Measurements from ENCODE around the gene SGMS1.

DNA sequence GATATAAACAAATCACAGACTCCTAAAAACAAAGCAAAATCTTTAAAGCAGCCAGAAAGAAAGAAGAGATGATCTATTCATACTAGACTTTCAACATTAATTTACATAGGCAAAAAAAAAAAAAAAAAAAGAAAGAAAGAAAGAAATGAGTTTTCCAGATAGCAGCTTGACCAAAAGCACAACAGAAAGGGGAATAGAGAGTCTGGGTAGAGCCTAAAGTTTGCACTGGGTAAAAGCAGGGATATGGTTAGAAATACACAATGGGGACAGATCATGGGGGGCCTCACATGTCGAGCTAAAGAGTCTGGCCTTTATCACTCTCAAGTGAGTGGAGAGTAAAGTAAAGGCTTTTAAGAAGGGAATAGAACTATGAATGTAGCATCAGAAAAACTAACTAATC, 169.8 kb downstream of the SGMS1 start:
- TF ChIP-seq, protein P1, sequence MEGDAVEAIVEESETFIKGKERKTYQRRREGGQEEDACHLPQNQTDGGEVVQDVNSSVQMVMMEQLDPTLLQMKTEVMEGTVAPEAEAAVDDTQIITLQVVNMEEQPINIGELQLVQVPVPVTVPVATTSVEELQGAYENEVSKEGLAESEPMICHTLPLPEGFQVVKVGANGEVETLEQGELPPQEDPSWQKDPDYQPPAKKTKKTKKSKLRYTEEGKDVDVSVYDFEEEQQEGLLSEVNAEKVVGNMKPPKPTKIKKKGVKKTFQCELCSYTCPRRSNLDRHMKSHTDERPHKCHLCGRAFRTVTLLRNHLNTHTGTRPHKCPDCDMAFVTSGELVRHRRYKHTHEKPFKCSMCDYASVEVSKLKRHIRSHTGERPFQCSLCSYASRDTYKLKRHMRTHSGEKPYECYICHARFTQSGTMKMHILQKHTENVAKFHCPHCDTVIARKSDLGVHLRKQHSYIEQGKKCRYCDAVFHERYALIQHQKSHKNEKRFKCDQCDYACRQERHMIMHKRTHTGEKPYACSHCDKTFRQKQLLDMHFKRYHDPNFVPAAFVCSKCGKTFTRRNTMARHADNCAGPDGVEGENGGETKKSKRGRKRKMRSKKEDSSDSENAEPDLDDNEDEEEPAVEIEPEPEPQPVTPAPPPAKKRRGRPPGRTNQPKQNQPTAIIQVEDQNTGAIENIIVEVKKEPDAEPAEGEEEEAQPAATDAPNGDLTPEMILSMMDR (IDR thresholded peaks at IDR 0.05), result no peak
- TF ChIP-seq POLR2AphosphoS5 (IDR thresholded peaks at IDR 0.05), result no peak
- TF ChIP-seq POLR2A (IDR thresholded peaks at IDR 0.05), result no peak

Measured in transverse colon (tissue), 4 donors.